H1 (cell line): ENCODE data around the gene ANKRD31. TPM values are rescaled to one million over a fixed set of nuclear protein-coding genes. Genes with fewer than 3 reads are reported as not detected.

Source experiments
- CTCF ChIA-PET: fragments of 300-600 bp; sonication (Branson Sonifier 250); formaldehyde crosslinking; loops from one replicate; lab custom pipeline; 2021; ENCODE audit not compliant: partially characterized antibody; lab: Charles Lee
- POLR2A ChIA-PET: fragments of 300-600 bp; sonication (Branson Sonifier 250); formaldehyde crosslinking; loops from one replicate; lab custom pipeline; 2021; ENCODE audit warnings: inconsistent platforms; ENCODE audit not compliant: partially characterized antibody; lab: Charles Lee
- DNase-seq, 2 experiments: peaks; one replicate each; pipeline versions ENCODE4 v3.0.0 to v3.0.0-alpha.2; 2010 to 2022; ENCODE audit warnings: low spot score in 2 of 2, low read depth in 1 of 2, mixed read lengths in 1 of 2
- FAIRE-seq: peaks from 2 replicates; lab custom pipeline; 2011; peaks lifted over from hg19 to GRCh38; lab: Jason Lieb, UNC
- H2AFZ ChIP-seq: 2 replicates; pipeline ENCODE4 v1.8.1; 2012; ENCODE audit warnings: low read length, inconsistent platforms
- H2AK5ac ChIP-seq: 2 replicates; pipeline ENCODE4 v1.6.1; 2013; ENCODE audit warnings: low read depth, low read length
- H2BK120ac ChIP-seq: replicated peaks from 2 replicates; pipeline ENCODE3; 2013; ENCODE audit warnings: low read depth, low read length, inconsistent platforms
- H2BK12ac ChIP-seq: 2 replicates; pipeline ENCODE4 v1.6.1; 2013; ENCODE audit warnings: low read depth, low read length
- H2BK15ac ChIP-seq: 2 replicates; pipeline ENCODE4 v1.6.1; 2013; ENCODE audit warnings: low read length
- H2BK20ac ChIP-seq: 2 replicates; pipeline ENCODE4 v1.6.1; 2013; ENCODE audit warnings: low read length
- H2BK5ac ChIP-seq: 2 replicates; pipeline ENCODE4 v1.6.1; 2013; ENCODE audit warnings: low read depth, low read length
- H3K14ac ChIP-seq: 2 replicates; pipeline ENCODE4 v1.6.1; 2013; ENCODE audit warnings: inconsistent platforms; ENCODE audit not compliant: insufficient read length
- H3K18ac ChIP-seq: 2 replicates; pipeline ENCODE4 v1.6.1; 2013; ENCODE audit warnings: low read length; ENCODE audit errors: extremely low read depth
- H3K23ac ChIP-seq: 2 replicates; pipeline ENCODE4 v1.6.1; 2013; ENCODE audit warnings: inconsistent platforms; ENCODE audit not compliant: insufficient read length
- H3K23me2 ChIP-seq: 2 replicates; pipeline ENCODE4 v1.6.1; 2013; ENCODE audit warnings: low read depth, low read length
- H3K27ac ChIP-seq: 2 replicates; pipeline ENCODE4 v1.6.1; 2011; ENCODE audit warnings: low read depth, low read length, inconsistent platforms
- H3K27me3 ChIP-seq, 4 experiments: replicated peaks in 1 of 4; 1 replicate in 1 of 4; 2 replicates in 3 of 4; pipeline versions ENCODE4 v1.6.1 to v1.8.1; 2011 to 2013; ENCODE audit warnings: low read length in 3 of 4, mild to moderate bottlenecking in 3 of 4, inconsistent platforms in 2 of 4, mixed read lengths in 2 of 4, moderate library complexity in 1 of 4; ENCODE audit not compliant: control insufficient read depth in 3 of 4, insufficient read depth in 3 of 4; ENCODE audit errors: extremely low read depth in 1 of 4
- H3K36me3 ChIP-seq, 4 experiments: 2 replicates each; pipeline versions ENCODE4 v1.6.1 to v1.8.1; 2011 to 2013; ENCODE audit warnings: mild to moderate bottlenecking in 4 of 4, low read length in 3 of 4, moderate library complexity in 2 of 4, control low read depth in 1 of 4, inconsistent platforms in 1 of 4; ENCODE audit not compliant: insufficient read depth in 4 of 4, control insufficient read depth in 2 of 4
- H3K4ac ChIP-seq: replicated peaks from 2 replicates; pipeline ENCODE3; 2013; ENCODE audit warnings: low read length, low read depth, mixed read lengths, inconsistent platforms; ENCODE audit not compliant: insufficient read length
- H3K4me1 ChIP-seq, 4 experiments: replicated peaks in 1 of 4; 1 replicate in 1 of 4; 2 replicates in 3 of 4; pipeline versions ENCODE4 v1.6.1 to v1.8.1; 2011 to 2013; ENCODE audit warnings: low read length in 3 of 4, inconsistent platforms in 2 of 4, mixed read lengths in 1 of 4; ENCODE audit not compliant: insufficient read depth in 4 of 4, control insufficient read depth in 3 of 4
- H3K4me2 ChIP-seq, 2 experiments: 2 replicates each; pipeline versions ENCODE4 v1.6.1 to v1.8.1; 2011 to 2013; ENCODE audit warnings: low read depth in 2 of 2, low read length in 2 of 2, control low read depth in 1 of 2, inconsistent platforms in 1 of 2, mild to moderate bottlenecking in 1 of 2; ENCODE audit not compliant: insufficient read depth in 1 of 2
- H3K4me3 ChIP-seq, 4 experiments: fragments of 200-600, 300-600 bp in 1 of 4; sonication (generic), shearing (Covaris generic), sonication (Bioruptor Twin) in 1 of 4; 2 replicates each; pipeline versions ENCODE4 v1.5.1 to v1.8.1; 2011 to 2016; ENCODE audit warnings: low read length in 4 of 4, low read depth in 3 of 4, control low read depth in 2 of 4, inconsistent platforms in 2 of 4, mild to moderate bottlenecking in 2 of 4, mixed read lengths in 1 of 4, moderate library complexity in 1 of 4; ENCODE audit not compliant: insufficient read depth in 2 of 4; ENCODE audit errors: extremely low read depth in 1 of 4
- H3K56ac ChIP-seq: replicated peaks from 2 replicates; pipeline ENCODE3; 2013; ENCODE audit warnings: low read depth, mild to moderate bottlenecking, mixed read lengths, low read length, inconsistent platforms; ENCODE audit not compliant: insufficient read length
- H3K79me1 ChIP-seq: 2 replicates; pipeline ENCODE4 v1.6.1; 2013; ENCODE audit warnings: low read depth, low read length, control low read depth
- H3K79me2 ChIP-seq, 2 experiments: 2 replicates each; pipeline versions ENCODE4 v1.6.1 to v1.8.1; 2012 to 2013; ENCODE audit warnings: low read length in 2 of 2, mild to moderate bottlenecking in 2 of 2, inconsistent platforms in 1 of 2; ENCODE audit not compliant: insufficient read depth in 2 of 2, control insufficient read depth in 1 of 2
- H3K9ac ChIP-seq, 4 experiments: replicated peaks in 1 of 4; 1 replicate in 1 of 4; 2 replicates in 3 of 4; pipeline versions ENCODE4 v1.6.1 to v1.8.1; 2011 to 2013; ENCODE audit warnings: low read depth in 3 of 4, low read length in 3 of 4, control low read depth in 2 of 4, mild to moderate bottlenecking in 2 of 4, moderate library complexity in 2 of 4, inconsistent platforms in 1 of 4; ENCODE audit errors: extremely low read depth in 1 of 4
- H3K9me3 ChIP-seq, 2 experiments: 2 replicates each; pipeline versions ENCODE4 v1.6.1 to v1.8.1; 2012 to 2013; ENCODE audit warnings: mild to moderate bottlenecking in 2 of 2, moderate library complexity in 2 of 2, control low read depth in 1 of 2, inconsistent platforms in 1 of 2, low read depth in 1 of 2, low read length in 1 of 2, mixed read lengths in 1 of 2; ENCODE audit not compliant: insufficient read depth in 2 of 2
- H4K20me1 ChIP-seq, 2 experiments: replicated peaks in 1 of 2; 2 replicates each; pipeline versions ENCODE3 to v1.8.1; 2011 to 2013; ENCODE audit warnings: inconsistent platforms in 2 of 2, low read length in 2 of 2, mild to moderate bottlenecking in 1 of 2; ENCODE audit not compliant: insufficient read depth in 2 of 2, control insufficient read depth in 1 of 2
- H4K5ac ChIP-seq: 2 replicates; pipeline ENCODE4 v1.6.1; 2013; ENCODE audit warnings: low read length, low read depth, mixed read lengths, inconsistent platforms; ENCODE audit not compliant: insufficient read length
- H4K8ac ChIP-seq: 2 replicates; pipeline ENCODE4 v1.8.0; 2013; ENCODE audit warnings: mild to moderate bottlenecking, moderate library complexity, low read length, inconsistent platforms; ENCODE audit not compliant: insufficient read depth; ENCODE audit errors: extremely low read depth
- H4K91ac ChIP-seq: replicated peaks from 2 replicates; pipeline ENCODE3; 2013; ENCODE audit warnings: low read length, mixed read lengths, inconsistent platforms; ENCODE audit not compliant: insufficient read length
- BACH1 ChIP-seq: IDR thresholded peaks from 2 replicates; pipeline ENCODE4 v1.6.1; 2012; ENCODE audit warnings: low read length, improper control_type of control experiment
- CHD1 ChIP-seq: IDR thresholded peaks from 2 replicates; pipeline ENCODE4 v1.6.1; 2012; ENCODE audit warnings: low read depth, low read length, improper control_type of control experiment
- CREB1 ChIP-seq: IDR thresholded peaks from 2 replicates; pipeline ENCODE4 v1.6.1; 2012; ENCODE audit warnings: inconsistent platforms
- E2F6 ChIP-seq: IDR thresholded peaks from 2 replicates; pipeline ENCODE4 v1.6.1; 2012; ENCODE audit warnings: inconsistent platforms
- GABPA ChIP-seq: IDR thresholded peaks from 2 replicates; pipeline ENCODE4 v1.6.1; 2011; ENCODE audit warnings: mild to moderate bottlenecking, low read length, moderate library complexity, borderline replicate concordance; ENCODE audit not compliant: insufficient read depth
- GTF2F1 ChIP-seq: IDR thresholded peaks from 2 replicates; pipeline ENCODE4 v1.6.1; 2012; ENCODE audit warnings: low read depth, low read length, improper control_type of control experiment, borderline replicate concordance
- KDM1A ChIP-seq: fragments of 200-600, 300-600 bp; sonication (generic); IDR thresholded peaks from 2 replicates; pipeline ENCODE4 v1.7.1; 2016; ENCODE audit warnings: mild to moderate bottlenecking, low read length, borderline replicate concordance
- PHF8 ChIP-seq: fragments of 200-600 bp; sonication (generic); conservative IDR thresholded peaks from 2 replicates; pipeline ENCODE4 v1.7.1; 2012; ENCODE audit warnings: low read depth, mild to moderate bottlenecking, inconsistent platforms, low read length, moderate library complexity
- POLR2AphosphoS5 ChIP-seq: IDR thresholded peaks from 2 replicates; pipeline ENCODE4 v1.6.1; 2011; ENCODE audit warnings: low read depth, low read length
- RBBP5 ChIP-seq: IDR thresholded peaks from 2 replicates; pipeline ENCODE4 v1.7.1; 2012; ENCODE audit warnings: low read depth, mild to moderate bottlenecking, inconsistent platforms, low read length, moderate library complexity, borderline replicate concordance
- RNF2 ChIP-seq: fragments of 200-900, 300-1000 bp; sonication (generic); IDR thresholded peaks from 2 replicates; pipeline ENCODE4 v1.7.1; 2016; ENCODE audit warnings: borderline replicate concordance, low read depth, mild to moderate bottlenecking, antibody characterized with exemption, low read length; ENCODE audit not compliant: poor library complexity, severe bottlenecking; ENCODE audit errors: missing control alignments
- SRF ChIP-seq: IDR thresholded peaks from 2 replicates; pipeline ENCODE4 v1.6.1; 2011; ENCODE audit warnings: mild to moderate bottlenecking, low read depth, low read length, moderate library complexity
- TAF7 ChIP-seq: optimal IDR thresholded peaks from 2 replicates; pipeline ENCODE3; 2011; ENCODE audit warnings: low read depth, mild to moderate bottlenecking, inconsistent platforms, low read length, moderate library complexity, borderline replicate concordance
- TBP ChIP-seq: IDR thresholded peaks from 2 replicates; pipeline ENCODE4 v1.6.1; 2011; ENCODE audit warnings: low read depth, low read length, improper control_type of control experiment
- polyA plus RNA-seq, 7 experiments: library from polyadenylated mRNA; depleted of rRNA in 3 of 7; stranded (reverse) in 5 of 7; unstranded in 2 of 7; fragments of >200 nt in 5 of 7; fragments of 200-250 nt in 2 of 7; gene quantifications; 1 replicate in 5 of 7; 2 replicates in 1 of 7; 4 replicates in 1 of 7; pipeline versions ENCODE4 v1.2.1 to v1.2.3, GENCODE V29; 2011 to 2013; ENCODE audit warnings: missing spikeins in 2 of 7, mixed read lengths in 2 of 7
- total RNA-seq: library from RNA; stranded (reverse); fragmentation: NEBNext Ultra II Directional; extraction: Animal tissue kit (Norgen Biotek cat#: 25700); gene quantifications from 2 replicates; pipeline ENCODE4 v1.2.1, GENCODE V29; 2021

Gene ANKRD31
- total and polyA plus RNA-seq, 2 of the 8 experiments (the other 6 are each of a cell fraction or from before 2014, with no cell fraction given): 0.05 to 0.06 TPM

GRCh38 chr5:75072061-75072460, 164.6 kb downstream of the ANKRD31 start:
- no peaks in the 10 kb centered on the region for H3K9me3 ChIP-seq
- H2BK5ac ChIP-seq: no peak overlapping the region
- no peak overlapping the region for H2AFZ ChIP-seq
- H3K18ac ChIP-seq: no peak overlapping the region
- H3K27ac ChIP-seq: no peak overlapping the region
- no peak for TF ChIP-seq TAF7
- no peak for TF ChIP-seq BACH1
- no peak for TF ChIP-seq E2F6
- TF ChIP-seq KDM1A: no peak
- TF ChIP-seq RBBP5: no peak
- TF ChIP-seq CHD1: no peak
- no peak for TF ChIP-seq GABPA
- no peak for TF ChIP-seq CREB1
- no peak for TF ChIP-seq PHF8
- no peak for TF ChIP-seq TBP
- TF ChIP-seq POLR2AphosphoS5: no peak
- no peak for TF ChIP-seq GTF2F1
- no peak for TF ChIP-seq SRF
- no peak for TF ChIP-seq RNF2
- no peaks in the 10 kb centered on the region for H3K23me2 ChIP-seq
- H4K20me1 ChIP-seq: no peaks in the 10 kb centered on the region
- no peak overlapping the region for H3K4ac ChIP-seq
- H2BK120ac ChIP-seq: no peak overlapping the region
- ChIA-PET CTCF (interaction anchor here (2.1 kb wide), 1 partner anchor 22 kb away, joined by 7 read pairs; no protein-coding TSS in a partner anchor), POLR2A (interaction anchor here (0.6 to 2.0 kb wide), 3 partner anchors 17 to 189 kb away, joined by 3 to 7 read pairs (median 4); no protein-coding TSS in a partner anchor)
- H4K91ac ChIP-seq: no peak overlapping the region
- H2AK5ac ChIP-seq: no peak overlapping the region
- H4K5ac ChIP-seq: no peak overlapping the region
- no peak overlapping the region for H3K4me2 ChIP-seq
- no peaks in the 10 kb centered on the region for H3K79me2 ChIP-seq
- no peaks in the 10 kb centered on the region for H3K4me1 ChIP-seq
- H3K9ac ChIP-seq: no peak overlapping the region
- H3K14ac ChIP-seq: no peak overlapping the region
- no peak overlapping the region for H2BK12ac ChIP-seq
- H3K56ac ChIP-seq: no peak overlapping the region
- H3K79me1 ChIP-seq: no peaks in the 10 kb centered on the region
- no peaks in the 10 kb centered on the region for H3K27me3 ChIP-seq
- H3K23ac ChIP-seq: no peak overlapping the region
- H3K36me3 ChIP-seq: no peaks in the 10 kb centered on the region
- no peak overlapping the region for H3K4me3 ChIP-seq
- FAIRE-seq (no peak), DNase-seq (no peak)
- no peak overlapping the region for H2BK15ac ChIP-seq
- no peak overlapping the region for H4K8ac ChIP-seq
- no peak overlapping the region for H2BK20ac ChIP-seq
